HG03280 (cell line): ENCODE results near the gene AADACL4.
"Not testable (repeated sequence)": the region's sequence is repeated elsewhere in the genome, so short reads cannot be mapped to it uniquely, and the experiment has no call there.

ENCODE experiments used
- ATAC-seq: cut with Tn5 transposase; IDR thresholded peaks from one replicate; pipeline ENCODE4 v1.9.1; 2021; ENCODE audit warnings: mild to moderate bottlenecking, moderate library complexity; ENCODE audit not compliant: unreplicated experiment

The AADACL4 gene

DNA sequence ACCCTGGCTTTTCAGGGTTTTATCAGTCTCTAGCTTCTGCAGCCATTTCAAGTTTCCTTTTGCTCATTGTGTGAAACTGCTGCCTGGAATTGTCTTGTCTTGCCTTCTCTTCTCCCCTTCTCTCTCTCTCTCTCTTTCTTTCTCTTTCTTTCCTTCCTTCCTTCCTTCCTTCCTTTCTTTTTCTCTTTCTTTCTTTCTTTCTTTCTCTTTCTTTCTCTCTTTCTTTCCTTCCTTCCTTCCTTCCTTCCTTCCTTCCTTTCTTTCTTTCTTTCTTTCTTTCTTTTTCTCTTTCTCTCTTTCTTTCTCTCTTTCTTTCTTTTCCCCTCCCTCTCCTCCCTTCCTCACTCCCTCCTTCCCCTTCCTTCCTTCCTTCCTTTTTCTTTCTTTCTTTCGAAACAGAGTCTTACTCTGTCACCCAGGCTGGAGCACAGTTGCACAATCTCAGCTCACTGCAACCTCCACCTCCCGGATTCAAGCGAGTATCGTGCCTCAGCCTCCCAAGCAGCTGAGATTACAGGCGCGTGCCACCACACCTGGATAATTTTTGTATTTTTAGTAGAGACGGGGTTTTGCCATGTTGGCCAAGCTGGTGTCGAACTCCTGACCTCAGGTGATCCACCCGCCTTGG is 14.1 kb downstream of the AADACL4 start:
- not testable (repeated sequence) for ATAC-seq

DNA sequence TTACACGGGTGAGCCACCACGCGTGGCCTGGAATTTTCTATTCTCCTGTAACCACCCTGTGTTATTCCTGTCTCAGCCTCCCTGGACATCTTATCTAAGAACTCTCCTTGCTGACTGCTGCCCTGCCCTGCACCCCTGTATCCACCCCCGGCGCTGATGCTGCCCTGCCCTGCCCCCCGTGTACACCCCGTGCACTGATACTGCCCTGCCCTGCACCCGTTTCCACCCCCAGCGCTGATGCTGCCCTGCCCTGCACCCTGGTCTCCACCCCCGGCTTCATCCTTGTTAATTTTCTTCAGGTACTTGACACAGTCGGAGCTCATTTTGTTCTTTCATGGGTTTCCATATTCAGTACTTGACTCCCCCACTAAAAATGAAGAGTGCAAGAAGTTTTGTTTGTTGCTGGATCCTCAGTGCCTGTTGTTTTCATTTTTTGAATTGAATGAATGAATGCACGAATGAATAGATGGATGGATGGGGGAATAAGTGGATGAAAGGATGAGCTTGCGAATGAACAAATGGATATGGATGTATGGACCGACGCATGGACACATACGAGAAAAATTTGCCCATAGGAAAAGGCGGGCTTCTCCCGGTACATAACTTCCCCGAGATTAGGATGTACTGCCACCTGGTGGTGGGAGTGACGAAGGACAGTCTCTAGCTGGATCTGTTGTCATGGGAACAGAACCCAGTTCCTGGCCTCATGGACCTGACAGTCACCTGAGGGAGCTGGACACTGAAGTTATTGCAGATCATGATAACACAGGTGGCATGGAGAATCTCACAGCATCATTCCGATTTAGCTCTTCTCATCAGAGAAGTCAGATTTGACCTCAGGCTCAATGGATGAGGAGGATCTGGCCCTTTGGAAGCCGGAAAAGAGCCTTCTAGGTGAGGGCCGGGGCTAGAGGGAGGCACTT is 14.9 kb downstream of the AADACL4 start:
- ATAC-seq: no peak

DNA sequence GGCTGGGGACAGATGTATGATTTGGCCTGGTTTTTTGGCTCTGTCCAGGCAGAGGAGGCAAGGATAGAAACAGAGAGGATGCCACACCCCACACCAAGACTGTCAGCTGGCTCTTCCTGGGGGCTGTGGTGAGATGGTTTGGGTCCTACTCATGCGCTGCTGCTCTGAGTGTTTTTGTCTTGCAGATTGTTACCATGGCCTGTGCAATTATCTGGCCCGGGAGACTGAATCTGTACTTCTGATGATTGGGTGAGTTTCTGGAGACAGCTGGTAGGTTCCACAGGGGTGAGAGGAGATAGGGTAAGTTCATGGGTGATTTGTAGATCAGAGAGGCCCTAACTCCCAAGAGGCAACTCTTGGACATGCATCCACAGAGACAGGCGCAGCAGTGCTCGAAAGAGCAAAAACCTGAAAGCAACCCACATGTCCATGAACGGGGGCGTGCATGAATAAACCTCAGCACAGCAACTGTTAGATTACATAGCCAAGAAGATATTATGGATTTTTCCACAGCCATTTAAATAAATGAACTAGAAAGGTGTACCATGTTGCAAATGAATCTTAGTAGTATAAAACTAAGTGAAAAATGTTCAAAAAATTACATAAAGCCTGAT is 17.8 kb downstream of the AADACL4 start:
- ATAC-seq: no peak

DNA sequence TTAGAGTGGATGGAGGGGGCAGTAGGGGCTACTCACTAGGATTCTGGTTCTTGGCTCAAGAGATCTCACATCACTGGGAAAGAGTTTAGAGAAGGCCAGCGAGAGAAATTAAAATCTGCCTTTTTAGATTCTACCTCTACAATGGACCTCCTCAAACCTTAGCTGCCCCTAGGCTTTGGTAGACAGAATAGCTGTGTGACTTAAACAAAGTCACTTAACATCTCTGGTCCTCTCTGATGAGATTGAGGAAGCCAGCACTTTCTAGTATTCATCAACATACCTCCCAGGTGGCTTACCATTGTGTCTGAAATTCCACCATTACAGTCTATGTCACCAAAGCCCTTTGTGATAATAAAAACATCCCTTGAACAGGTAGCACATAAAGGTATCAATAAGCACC is 18.7 kb downstream of the AADACL4 start:
- ATAC-seq: no peak

DNA sequence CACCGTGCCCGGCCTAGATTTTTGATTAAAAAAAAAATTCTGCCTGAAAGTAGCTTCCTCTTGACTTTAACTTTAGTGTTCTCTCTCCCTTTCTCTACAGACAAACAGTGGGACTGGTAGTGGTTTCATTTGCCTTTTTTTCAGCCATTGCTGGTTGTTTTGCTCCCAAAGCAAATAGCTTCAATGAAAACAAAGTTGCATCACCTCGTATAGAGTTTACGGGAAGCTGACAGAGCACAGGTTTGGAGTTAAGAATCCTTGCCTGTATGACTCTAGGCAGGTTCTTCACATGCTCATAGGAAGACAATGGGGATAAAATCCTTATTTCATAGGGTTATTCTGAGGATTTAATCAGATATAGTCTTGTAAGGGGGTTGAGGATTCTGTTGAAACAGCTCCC is 21.6 kb downstream of the AADACL4 start:
- ATAC-seq: no peak

DNA sequence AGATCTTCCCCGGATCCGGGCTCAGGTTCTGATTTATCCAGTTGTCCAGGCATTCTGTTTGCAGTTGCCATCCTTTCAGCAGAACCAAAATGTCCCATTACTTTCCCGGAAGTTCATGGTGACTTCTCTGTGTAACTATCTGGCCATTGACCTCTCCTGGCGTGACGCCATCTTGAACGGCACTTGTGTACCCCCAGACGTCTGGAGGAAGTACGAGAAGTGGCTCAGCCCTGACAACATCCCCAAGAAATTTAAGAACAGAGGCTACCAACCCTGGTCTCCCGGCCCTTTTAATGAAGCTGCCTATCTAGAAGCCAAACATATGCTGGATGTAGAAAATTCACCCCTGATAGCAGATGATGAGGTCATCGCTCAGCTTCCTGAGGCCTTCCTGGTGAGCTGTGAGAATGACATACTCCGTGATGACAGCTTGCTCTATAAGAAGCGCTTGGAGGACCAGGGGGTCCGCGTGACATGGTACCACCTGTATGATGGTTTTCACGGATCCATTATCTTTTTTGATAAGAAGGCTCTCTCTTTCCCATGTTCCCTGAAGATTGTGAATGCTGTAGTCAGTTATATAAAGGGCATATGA is 22.4 kb downstream of the AADACL4 start:
- no peak for ATAC-seq

DNA sequence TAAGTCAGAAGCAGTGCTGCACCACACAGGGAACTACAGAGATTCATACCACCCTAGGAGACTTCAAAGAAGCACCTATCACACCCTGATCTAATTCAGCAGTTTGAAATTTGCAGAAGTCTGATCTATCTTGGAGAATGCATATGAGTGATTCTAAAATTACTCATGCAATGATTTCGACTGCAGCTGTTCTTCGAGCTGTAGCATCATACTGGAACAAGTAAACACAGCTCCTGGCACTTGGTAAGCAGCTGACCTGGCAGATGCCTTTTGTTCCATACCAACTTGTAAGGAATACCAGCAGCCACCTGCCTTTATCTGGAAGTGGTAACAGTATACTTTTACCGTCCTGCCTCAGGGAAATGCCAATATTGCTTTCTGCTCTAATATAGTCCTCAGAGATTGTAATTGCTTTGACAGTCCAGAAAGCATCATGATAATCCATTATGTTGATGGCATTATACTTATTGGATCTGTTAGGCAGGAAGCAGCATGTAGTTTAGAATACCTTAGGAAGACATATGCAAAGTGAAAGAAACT is 25.7 kb downstream of the AADACL4 start:
- no peak for ATAC-seq

DNA sequence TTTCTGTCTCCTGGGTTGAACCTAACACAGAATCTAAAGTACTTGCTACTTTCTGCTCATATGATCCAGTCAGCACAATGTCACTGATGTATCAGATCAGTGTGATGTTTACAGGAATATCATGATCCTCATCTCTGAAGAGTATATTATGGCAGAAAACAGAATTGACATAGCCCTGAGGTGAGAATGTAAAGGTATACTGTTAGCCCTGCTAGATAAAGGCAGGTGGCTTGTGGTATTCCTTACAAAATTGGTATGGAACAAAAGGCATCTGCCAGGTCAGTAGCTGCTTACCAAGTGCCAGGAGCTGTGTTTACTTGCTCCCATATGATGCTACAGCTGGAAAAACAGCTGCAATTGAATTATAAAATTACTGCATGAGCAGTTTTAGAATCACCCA is 30.5 kb downstream of the AADACL4 start:
- ATAC-seq: no peak

DNA sequence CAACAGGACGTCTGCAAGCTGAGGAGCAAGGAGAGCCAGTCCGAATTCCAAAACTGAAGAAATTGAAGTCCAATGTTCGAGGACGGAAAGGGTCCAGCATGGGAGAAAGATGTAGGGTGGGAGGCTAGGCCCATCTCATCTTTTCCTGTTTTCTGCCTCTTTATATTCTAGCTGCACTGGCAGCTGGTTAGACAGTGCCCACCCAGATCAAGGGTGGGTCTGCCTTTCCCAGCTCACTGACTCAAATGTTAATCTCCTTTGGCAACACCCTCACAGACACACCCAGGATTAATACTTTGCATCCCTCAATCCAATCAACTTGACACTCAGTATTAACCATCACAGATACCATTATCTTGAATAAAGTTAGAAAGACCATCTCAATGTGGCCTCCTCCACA is 32.2 kb downstream of the AADACL4 start:
- ATAC-seq: not testable (repeated sequence)

DNA sequence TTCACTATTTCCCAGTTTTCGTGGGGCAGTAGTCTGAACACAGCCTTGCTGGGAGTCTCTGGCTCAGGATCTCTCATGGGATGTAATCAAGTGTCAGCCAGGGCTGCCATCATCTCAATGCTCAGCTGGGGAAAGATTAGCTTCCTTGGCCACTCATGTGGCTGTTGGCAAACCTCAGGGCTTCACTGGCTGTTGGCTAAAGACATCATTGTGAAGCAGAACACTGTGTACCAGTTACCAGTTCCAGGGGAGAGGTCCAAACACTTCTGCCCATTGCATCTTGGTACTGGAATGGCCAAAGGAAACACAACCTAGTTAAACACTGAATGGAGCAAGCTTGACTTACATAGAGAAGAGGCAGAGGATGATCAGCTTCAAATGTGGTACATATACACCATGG is 33.7 kb downstream of the AADACL4 start:
- ATAC-seq: no peak

DNA sequence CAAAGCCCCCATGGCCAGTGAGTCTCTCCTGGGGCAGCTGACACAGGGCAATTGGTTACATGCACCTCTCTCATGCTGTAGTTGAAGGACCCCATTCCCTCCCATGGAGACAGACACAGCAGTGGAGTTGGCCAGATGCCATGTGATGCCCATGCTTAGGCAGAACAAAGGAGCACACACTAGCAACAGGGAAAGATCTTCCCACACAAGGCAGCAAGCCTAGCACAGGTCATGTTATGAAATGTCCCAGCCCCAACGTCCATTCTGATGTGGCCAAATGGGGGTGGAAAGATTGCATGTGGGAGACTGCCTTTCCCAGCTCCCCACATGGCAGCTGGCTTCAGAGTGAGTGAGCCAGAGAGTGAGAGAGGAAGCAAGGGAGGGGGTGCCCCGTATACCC is 34.5 kb downstream of the AADACL4 start:
- ATAC-seq: no peak

DNA sequence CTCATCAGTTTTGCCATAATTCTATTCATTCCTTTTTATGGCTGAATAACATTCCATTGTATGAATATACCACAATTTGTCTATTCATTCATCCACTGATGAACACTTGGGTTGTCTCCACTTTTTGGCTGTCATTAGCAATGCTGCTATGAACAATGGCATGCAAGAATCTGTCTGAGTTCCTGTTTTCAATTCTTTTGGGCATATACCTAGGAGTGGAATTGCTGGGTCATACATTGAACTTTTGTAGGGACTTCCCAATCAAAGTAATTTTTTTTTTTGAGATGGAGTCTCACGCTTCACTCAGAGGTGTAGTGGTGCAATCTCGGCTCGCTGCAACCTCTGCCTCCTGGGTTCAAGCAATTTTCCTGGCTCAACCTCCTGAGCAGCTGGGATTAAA is 34.9 kb downstream of the AADACL4 start:
- no peak for ATAC-seq

DNA sequence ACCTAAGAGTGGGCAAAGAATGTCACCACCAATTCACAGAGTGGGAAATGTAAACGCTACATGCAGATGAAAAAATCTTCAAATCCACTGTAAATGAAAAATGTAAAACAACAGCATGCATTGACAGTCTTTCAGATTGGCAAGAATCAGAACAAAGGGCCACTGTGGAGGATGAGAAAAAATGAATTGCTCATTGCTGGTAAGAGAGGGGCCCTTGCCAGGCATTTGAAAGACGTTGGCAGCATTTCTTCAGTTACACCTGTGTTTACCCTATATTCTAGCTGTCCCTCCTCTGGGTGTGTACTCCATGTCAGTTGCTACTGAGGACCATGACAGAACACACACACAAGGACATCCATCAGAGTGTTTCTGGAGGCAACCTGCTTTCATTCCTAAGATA is 46.3 kb downstream of the AADACL4 start:
- no peak for ATAC-seq

DNA sequence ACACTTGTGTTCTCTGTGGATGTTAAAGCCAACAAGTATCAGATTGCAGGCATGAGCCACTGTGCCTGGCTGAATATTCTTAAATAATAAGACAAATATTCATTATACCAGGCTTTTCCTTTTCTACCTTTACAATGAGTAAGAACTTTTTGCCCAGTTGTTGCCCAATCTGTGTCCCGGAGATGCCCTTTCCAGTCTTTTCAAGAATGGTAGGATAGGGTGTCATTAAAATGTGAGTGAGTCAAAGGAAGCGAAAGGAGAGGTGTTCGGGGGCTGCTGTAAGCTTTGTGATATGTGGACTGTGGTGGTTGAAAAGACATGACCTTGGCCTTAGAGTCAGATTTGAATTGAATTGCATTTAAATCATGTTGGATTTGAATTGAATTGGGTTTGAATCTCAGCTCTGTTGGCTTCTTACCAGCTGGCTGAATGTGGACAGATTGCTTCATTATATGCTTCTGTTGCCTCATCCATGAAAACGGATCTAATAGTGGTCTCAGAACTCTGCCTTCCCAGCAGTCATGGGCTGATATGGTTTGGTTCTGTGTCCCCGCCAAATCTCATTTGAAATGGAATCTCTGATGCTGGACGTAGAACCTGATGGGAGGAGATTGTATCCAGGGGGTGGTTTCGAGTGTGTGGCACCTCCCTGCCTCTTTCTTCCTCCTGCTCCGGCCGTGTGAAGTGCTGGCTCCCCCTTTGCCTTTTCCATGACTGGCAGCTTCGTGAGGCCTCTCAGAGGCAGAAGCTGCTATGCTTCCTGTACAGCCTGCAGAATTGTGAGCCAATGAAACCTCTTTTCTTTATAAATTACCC is 49.3 kb downstream of the AADACL4 start:
- no peak for ATAC-seq

DNA sequence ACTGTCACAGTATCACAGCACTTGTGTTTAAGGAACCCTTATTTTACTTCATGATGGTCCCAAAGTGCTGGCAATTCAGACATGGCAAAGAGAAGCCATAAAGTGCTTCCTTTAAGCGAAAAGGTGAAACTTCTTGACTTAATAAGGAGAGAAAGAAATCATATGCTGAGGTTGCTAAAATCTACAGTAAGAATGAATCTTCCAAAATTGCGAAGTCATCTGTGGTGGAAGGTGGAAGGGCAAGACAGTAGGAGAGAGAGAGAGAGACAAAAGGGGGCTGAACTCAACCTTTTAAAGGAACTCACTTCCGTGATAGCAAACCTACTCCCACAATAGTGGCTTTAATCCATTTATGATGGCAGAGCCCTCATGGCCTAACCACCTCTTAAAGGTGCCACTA is 52.8 kb downstream of the AADACL4 start:
- no peak for ATAC-seq

DNA sequence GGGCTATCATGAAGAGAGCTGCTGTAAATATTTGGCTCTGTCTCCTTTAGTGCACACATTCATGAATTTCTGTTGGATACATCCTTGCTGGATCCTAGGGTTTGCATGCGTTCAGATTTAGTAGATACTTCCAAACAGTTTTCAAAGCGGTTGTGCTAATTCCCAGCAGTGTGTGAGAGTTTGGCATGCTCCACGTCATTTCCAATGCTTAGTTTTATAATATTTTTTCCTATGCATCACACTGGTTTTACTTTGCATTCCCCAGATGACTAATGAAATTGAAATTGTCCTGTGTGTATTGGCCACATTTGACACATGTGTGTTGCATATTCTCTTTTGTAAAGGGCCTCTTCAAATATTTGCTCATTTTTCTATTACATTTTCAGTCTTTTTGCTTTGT is 53.5 kb downstream of the AADACL4 start:
- no peak for ATAC-seq

DNA sequence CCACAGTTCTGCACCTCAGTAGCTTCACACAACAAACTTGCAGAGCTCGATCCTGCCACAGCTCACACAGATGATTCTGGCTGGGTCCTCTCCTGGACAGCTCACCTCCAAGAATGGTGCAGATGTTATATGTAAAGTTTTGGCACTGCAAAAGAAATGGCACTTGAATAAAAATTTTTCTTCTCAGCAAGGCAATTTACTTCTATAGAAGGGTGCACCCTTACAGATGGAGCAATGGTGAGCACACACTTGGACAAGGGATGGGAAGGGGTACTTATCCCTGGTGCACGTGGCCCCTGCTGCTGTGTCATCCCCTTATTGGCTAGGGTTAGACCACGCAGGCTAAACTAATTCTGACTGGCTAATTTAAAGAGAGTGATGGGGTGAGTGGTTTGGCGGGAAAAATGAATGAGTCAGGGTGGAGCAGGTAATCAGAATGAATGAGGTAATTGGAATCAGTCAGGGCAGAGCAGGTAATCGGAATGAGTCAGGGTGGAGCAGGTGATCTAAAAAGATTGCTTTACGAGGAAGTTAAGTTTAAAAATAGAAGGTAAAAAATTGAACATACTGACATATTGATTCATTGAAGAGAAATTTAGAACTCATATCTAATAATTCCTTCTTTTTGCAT is 60.1 kb downstream of the AADACL4 start:
- ATAC-seq: no peak

DNA sequence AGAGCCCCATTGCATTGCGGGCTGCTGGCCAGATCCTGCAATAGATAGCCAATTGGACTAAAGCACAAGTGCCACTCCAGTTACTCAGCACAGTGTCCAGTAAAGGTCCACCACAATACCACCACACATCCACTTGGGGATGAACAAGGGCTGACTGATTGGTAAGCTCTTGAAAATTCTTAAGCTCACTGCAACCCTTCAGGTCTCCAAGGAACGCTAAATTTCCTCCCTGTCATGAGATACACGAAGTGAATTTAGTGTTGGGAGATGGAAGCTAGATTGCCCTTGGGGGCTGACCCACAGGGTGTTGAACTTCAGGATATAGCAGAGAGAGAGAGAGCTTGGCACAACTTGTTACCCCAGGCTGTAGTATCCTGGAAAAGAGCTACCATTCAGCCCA is 62.2 kb downstream of the AADACL4 start:
- no peak for ATAC-seq

DNA sequence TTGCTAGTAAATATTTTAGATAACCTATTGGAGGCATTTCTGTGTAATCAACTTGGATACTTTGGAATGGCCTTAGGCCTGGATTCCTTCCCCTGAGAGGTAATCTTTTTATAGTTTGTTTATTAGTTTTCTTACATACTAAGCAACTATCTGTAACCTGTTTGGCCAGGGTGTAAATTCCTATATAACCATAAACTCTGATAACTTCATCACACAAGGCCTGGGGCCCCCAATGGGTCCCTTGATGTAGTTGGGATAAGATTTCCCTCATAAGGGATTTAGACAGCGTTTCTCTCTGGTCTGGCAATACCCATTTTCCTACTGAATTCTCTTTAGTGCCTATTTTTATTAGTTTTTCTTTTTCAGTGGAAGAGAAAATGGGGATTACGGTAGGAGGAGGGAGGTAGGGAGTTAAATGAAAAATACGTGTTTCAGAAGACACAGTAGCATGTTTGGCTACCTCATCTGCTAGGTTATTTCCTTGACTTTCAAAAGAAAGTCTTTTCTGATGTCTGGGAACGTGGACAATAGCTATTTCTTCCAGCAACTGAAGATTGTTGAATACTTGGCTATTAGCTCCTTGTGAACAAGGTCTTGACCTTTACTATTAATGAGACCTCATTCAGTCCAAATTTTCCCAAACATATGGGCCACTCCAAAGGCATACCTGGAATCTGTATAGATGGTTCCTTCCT is 64.7 kb downstream of the AADACL4 start:
- no peak for ATAC-seq
